Upper lobe of left lung (tissue), 4 donors: ENCODE measurements around the gene EYS.

ENCODE experiments used
- POLR2AphosphoS5 ChIP-seq, 2 donors: sonication (generic); formaldehyde crosslinking; IDR thresholded peaks; one replicate each; pipeline ENCODE4 v1.5.1; 2017; ENCODE audit warnings: antibody characterized with exemption in 2 of 2
- TF ChIP-seq, protein P1 (sequence below), 6 experiments: fragments of 450-650 bp in 4 of 6; fragments of 200-600 bp in 2 of 6; sonication (generic) in 2 of 6; IDR thresholded peaks; one replicate each; pipeline ENCODE4 v1.5.1; 2016 to 2019; ENCODE audit warnings: antibody characterized with exemption in 6 of 6

DNA sequence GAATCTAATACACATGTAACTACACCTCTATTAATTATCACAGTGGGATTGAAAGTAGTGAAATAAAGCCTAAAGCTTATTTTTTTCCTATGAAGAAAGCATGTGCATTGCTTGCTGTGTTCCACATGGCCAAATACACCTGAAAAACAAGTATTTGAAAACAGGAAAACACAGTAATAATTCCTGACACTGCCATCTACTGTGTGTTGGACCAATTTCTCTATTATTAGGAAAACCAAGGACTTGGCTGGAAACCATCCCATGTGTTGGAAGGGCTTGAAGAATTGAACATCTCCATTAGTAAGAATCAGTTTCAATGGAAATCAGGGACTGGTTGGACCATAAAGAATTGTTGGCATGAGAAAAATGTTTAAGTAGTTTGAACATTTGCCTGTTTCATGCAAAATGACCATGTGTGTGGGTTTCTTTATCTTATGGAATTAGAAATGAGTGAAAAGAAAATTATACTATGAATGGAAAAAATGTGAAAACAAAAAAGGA lies 1947.4 kb downstream of the EYS start:
- TF ChIP-seq POLR2AphosphoS5 (IDR thresholded peaks at IDR 0.05), result no peak
- TF ChIP-seq, protein P1, sequence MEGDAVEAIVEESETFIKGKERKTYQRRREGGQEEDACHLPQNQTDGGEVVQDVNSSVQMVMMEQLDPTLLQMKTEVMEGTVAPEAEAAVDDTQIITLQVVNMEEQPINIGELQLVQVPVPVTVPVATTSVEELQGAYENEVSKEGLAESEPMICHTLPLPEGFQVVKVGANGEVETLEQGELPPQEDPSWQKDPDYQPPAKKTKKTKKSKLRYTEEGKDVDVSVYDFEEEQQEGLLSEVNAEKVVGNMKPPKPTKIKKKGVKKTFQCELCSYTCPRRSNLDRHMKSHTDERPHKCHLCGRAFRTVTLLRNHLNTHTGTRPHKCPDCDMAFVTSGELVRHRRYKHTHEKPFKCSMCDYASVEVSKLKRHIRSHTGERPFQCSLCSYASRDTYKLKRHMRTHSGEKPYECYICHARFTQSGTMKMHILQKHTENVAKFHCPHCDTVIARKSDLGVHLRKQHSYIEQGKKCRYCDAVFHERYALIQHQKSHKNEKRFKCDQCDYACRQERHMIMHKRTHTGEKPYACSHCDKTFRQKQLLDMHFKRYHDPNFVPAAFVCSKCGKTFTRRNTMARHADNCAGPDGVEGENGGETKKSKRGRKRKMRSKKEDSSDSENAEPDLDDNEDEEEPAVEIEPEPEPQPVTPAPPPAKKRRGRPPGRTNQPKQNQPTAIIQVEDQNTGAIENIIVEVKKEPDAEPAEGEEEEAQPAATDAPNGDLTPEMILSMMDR (IDR thresholded peaks at IDR 0.05), result no peak
